Endothelial cell of umbilical vein (primary cell): Measurements from ENCODE around the gene RAD51B. TPM values are rescaled to one million over a fixed set of nuclear protein-coding genes. Genes with fewer than 3 reads are reported as not detected.

ENCODE experiments used
- BruUV-seq: library from RNA; stranded (reverse); fragments of 400-500 nt; replicated peaks from 2 replicates; lab custom pipeline; 2021; lab: Mats Ljungman, UMichigan
- CTCF ChIA-PET: fragments of 300-600, 350-600 bp; sonication (Branson Sonifier 250); formaldehyde crosslinking; loops from one replicate; lab custom pipeline; 2021; ENCODE audit warnings: antibody characterized with exemption, inconsistent platforms; lab: Charles Lee
- POLR2A ChIA-PET: fragments of 300-600, 350-600 bp; sonication (Branson Sonifier 250); formaldehyde crosslinking; loops from one replicate; lab custom pipeline; 2021; ENCODE audit warnings: antibody characterized with exemption, inconsistent platforms; lab: Charles Lee
- DNase-seq: peaks from one replicate; pipeline ENCODE4 v3.0.0-alpha.2; 2011; ENCODE audit warnings: low read depth, low spot score
- FAIRE-seq: peaks from 2 replicates; lab custom pipeline; 2011; peaks lifted over from hg19 to GRCh38; lab: Jason Lieb, UNC
- H2AFZ ChIP-seq: 2 replicates; pipeline ENCODE4 v1.6.0; 2012; ENCODE audit warnings: low read depth, low read length, control low read depth, inconsistent platforms
- H3K27ac ChIP-seq: 2 replicates; pipeline ENCODE4 v1.5.1; 2011; ENCODE audit warnings: low read depth, mild to moderate bottlenecking, control low read depth, low read length, moderate library complexity; ENCODE audit not compliant: insufficient read depth
- H3K27me3 ChIP-seq, 2 experiments: 2 replicates each; pipeline versions ENCODE4 v1.6.0 to v1.6.1; 2011; ENCODE audit warnings: low read length in 2 of 2, mixed read lengths in 1 of 2; ENCODE audit not compliant: control insufficient read depth in 2 of 2, insufficient read depth in 2 of 2
- H3K36me3 ChIP-seq, 2 experiments: 2 replicates in 1 of 2; 3 replicates in 1 of 2; pipeline ENCODE4 v1.5.1; 2011; ENCODE audit warnings: low read length in 2 of 2, mild to moderate bottlenecking in 1 of 2, moderate library complexity in 1 of 2; ENCODE audit not compliant: control insufficient read depth in 2 of 2, insufficient read depth in 2 of 2; ENCODE audit errors: extremely low read depth in 1 of 2
- H3K4me1 ChIP-seq: 3 replicates; pipeline ENCODE4 v1.5.1; 2011; ENCODE audit warnings: mild to moderate bottlenecking, low read length; ENCODE audit not compliant: control insufficient read depth, insufficient read depth; ENCODE audit errors: extremely low read depth
- H3K4me2 ChIP-seq: 2 replicates; pipeline ENCODE4 v1.6.1; 2011; ENCODE audit warnings: low read length, control low read depth, mixed read lengths; ENCODE audit not compliant: insufficient read depth
- H3K4me3 ChIP-seq, 3 experiments: fragments of 200-600 bp in 1 of 3; sonication (generic), shearing (Covaris generic) in 1 of 3; replicated peaks in 1 of 3; 2 replicates each; pipeline ENCODE4 v1.5.1; 2011 to 2016; ENCODE audit warnings: control low read depth in 3 of 3, low read length in 3 of 3, mild to moderate bottlenecking in 2 of 3, inconsistent platforms in 1 of 3, low read depth in 1 of 3, moderate library complexity in 1 of 3; ENCODE audit not compliant: insufficient read depth in 1 of 3
- H3K79me2 ChIP-seq: 2 replicates; pipeline ENCODE4 v1.6.0; 2012; ENCODE audit warnings: low read length, inconsistent platforms; ENCODE audit not compliant: control insufficient read depth, insufficient read depth
- H3K9ac ChIP-seq: replicated peaks from 2 replicates; pipeline ENCODE3; 2011; ENCODE audit warnings: low read length, control low read depth; ENCODE audit not compliant: insufficient read depth; ENCODE audit errors: extremely low read depth
- H3K9me1 ChIP-seq: replicated peaks from 3 replicates; pipeline ENCODE4 v1.6.0; 2011; ENCODE audit warnings: mild to moderate bottlenecking, low read length; ENCODE audit not compliant: control insufficient read depth, insufficient read depth; ENCODE audit errors: extremely low read depth
- H3K9me3 ChIP-seq: replicated peaks from 2 replicates; pipeline ENCODE4 v1.5.1; 2012; ENCODE audit warnings: low read length, inconsistent platforms; ENCODE audit not compliant: control insufficient read depth, insufficient read depth
- H4K20me1 ChIP-seq: replicated peaks from 2 replicates; pipeline ENCODE3; 2011; ENCODE audit warnings: mild to moderate bottlenecking, low read length; ENCODE audit not compliant: control insufficient read depth, insufficient read depth; ENCODE audit errors: extremely low read depth
- CTCF ChIP-seq, 2 donors: IDR thresholded peaks; 1 replicate in 1 of 2; 2 replicates in 1 of 2; pipeline ENCODE4 v1.5.1; 2011; ENCODE audit warnings: low read length in 2 of 2, mild to moderate bottlenecking in 2 of 2, moderate library complexity in 2 of 2, control low read depth in 1 of 2, inconsistent platforms in 1 of 2, low read depth in 1 of 2; ENCODE audit not compliant: insufficient read depth in 1 of 2; ENCODE audit errors: extremely low read depth in 1 of 2
- EZH2 ChIP-seq: IDR thresholded peaks from 2 replicates; pipeline ENCODE4 v1.6.1; 2012; ENCODE audit warnings: borderline replicate concordance, low read depth, mild to moderate bottlenecking, moderate library complexity, low read length, inconsistent platforms; ENCODE audit not compliant: severe bottlenecking
- FOS ChIP-seq: IDR thresholded peaks from 2 replicates; pipeline ENCODE4 v1.6.1; 2011; ENCODE audit warnings: mild to moderate bottlenecking, low read length, moderate library complexity, borderline replicate concordance; ENCODE audit not compliant: insufficient read depth
- GATA2 ChIP-seq: IDR thresholded peaks from 2 replicates; pipeline ENCODE4 v1.7.0; 2011; ENCODE audit warnings: low read depth, mild to moderate bottlenecking, moderate library complexity, mixed read lengths, low read length; ENCODE audit not compliant: insufficient read length, insufficient read depth
- JUN ChIP-seq: IDR thresholded peaks from 2 replicates; pipeline ENCODE4 v1.6.1; 2011; ENCODE audit warnings: borderline replicate concordance, low read depth; ENCODE audit not compliant: insufficient read length, insufficient read depth
- MYC ChIP-seq: IDR thresholded peaks from one replicate; pipeline ENCODE4 v1.6.1; 2011; ENCODE audit warnings: mild to moderate bottlenecking, low read depth, low read length
- POLR2A ChIP-seq: IDR thresholded peaks from 2 replicates; pipeline ENCODE4 v1.6.1; 2012; ENCODE audit warnings: low read depth, mild to moderate bottlenecking, control low read depth, low read length
- POLR2AphosphoS5 ChIP-seq: IDR thresholded peaks from 2 replicates; pipeline ENCODE4 v1.6.1; 2012; ENCODE audit warnings: low read depth, mild to moderate bottlenecking, control low read depth, low read length, moderate library complexity; ENCODE audit not compliant: insufficient read depth
- dilution Hi-C: fragments of 300-500 bp; cut with MboI; formaldehyde crosslinking; loops from one replicate; pipeline ENCODE4 v1.15.0; 2019; ENCODE audit warnings: low sequenced_read_pairs; ENCODE audit not compliant: extremely low pct_ligation_motif_present
- intact Hi-C: fragments of 100-400 bp; cut with micrococcal nuclease; formaldehyde crosslinking; loops from one replicate; pipeline ENCODE4 v1.10.0; 2022
- polyA plus RNA-seq, 4 experiments: library from polyadenylated mRNA; depleted of rRNA in 3 of 4; stranded (reverse) in 3 of 4; unstranded in 1 of 4; fragments of >200 nt; gene quantifications; 2 replicates each; pipeline versions ENCODE4 v1.2.1 to v1.2.3, GENCODE V29; 2011 to 2012; ENCODE audit warnings: missing spikeins in 1 of 4
- total RNA-seq: library from RNA; stranded (reverse); gene quantifications from 2 replicates; pipeline ENCODE4 v1.2.3, GENCODE V29; 2021
- TF ChIP-seq, protein P1 (sequence below): IDR thresholded peaks from 2 replicates; pipeline ENCODE4 v1.6.1; 2011; ENCODE audit not compliant: insufficient read depth, insufficient read length

RAD51B gene
- total and polyA plus RNA-seq, 2 donors (not counting 3 experiments of a cell fraction or from before 2014, with no cell fraction given) = 3.9 to 19.0 TPM

DNA sequence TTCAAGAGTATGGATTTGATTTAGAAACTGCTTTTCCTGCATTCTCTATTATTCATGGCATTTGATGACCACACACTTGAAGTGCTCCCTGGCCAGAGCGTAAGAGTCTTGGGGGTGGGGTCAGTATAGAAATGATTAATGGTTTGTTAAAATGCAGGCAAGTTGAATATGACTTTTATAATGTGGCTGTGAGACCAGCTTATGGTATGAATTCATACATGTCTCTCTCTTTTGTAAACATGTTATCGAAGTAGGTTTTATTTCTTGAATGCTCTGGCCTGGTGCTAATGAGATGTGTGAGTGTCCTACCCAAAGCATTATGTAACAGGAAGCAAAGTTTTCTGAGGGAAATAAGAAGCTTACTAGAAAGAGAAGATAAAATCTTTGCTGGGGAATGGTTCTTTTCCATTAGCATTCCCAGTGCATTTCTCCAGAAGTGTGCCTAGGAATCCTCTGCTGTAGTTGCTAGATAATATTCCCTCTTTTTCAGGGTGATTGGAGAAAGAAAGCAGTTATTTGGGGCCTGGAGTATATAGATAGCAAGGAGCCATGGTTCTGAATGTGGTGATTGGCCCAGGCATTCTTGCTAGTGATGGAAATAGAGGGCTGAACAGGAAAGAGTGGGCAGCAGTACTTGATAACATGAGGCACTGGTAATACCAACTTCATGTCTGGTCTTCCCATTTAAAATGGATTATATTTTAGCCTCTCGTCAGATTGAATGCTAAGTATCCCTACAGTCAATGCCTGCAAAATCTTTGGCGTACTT is 289.7 kb downstream of the RAD51B start:
- no peaks in the 10 kb centered on the region for H3K27me3 ChIP-seq

More for the DNA sequence above, 289.7 kb downstream of the RAD51B start:
- Histone ChIP-seq H3K4me1 (no peaks in the 10 kb centered on the region), H3K36me3 (no peaks in the 10 kb centered on the region), H3K9ac (no peak overlapping the region), H3K4me3 (no peak overlapping the region), H3K4me2 (no peak overlapping the region), H3K27ac (no peak overlapping the region), H2AFZ (no peak overlapping the region), H3K9me3 (no peaks in the 10 kb centered on the region), H4K20me1 (no peaks in the 10 kb centered on the region), H3K9me1 (no peaks in the 10 kb centered on the region), H3K79me2 (no peaks in the 10 kb centered on the region)
- ChIA-PET POLR2A (no interaction called here), CTCF (interaction anchor here (0.8 to 1.2 kb wide), 2 partner anchors 8 to 19 kb away, joined by 3 to 4 read pairs; no protein-coding TSS in a partner anchor)
- intact Hi-C loops (no loop called here), dilution Hi-C loops (no loop called here)
- TF ChIP-seq POLR2AphosphoS5 (no peak), EZH2 (no peak), FOS (no peak), JUN (no peak), POLR2A (no peak), MYC (no peak), GATA2 (no peak), CTCF (IDR thresholded peaks at IDR 0.05; ENCODE audit: extremely low read depth in 1 of 2, insufficient read depth in 1 of 2, low read depth in 1 of 2, low read length in 2 of 2) (no peak)
- TF ChIP-seq, protein P1, sequence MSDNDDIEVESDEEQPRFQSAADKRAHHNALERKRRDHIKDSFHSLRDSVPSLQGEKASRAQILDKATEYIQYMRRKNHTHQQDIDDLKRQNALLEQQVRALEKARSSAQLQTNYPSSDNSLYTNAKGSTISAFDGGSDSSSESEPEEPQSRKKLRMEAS = no peak
- no TSS peak for BruUV-seq
- no peak for FAIRE-seq
- DNase-seq = peak; percentile 63
